K562 (cell line): ENCODE data around the gene APC2. TPM values are rescaled to one million over a fixed set of nuclear protein-coding genes. Genes with fewer than 3 reads are reported as not detected.

Experiments used
- ASH1L ChIP-seq: fragments of 450-650 bp; IDR thresholded peaks from 2 replicates; pipeline ENCODE4 v1.6.1; 2018; ENCODE audit warnings: borderline replicate concordance, mild to moderate bottlenecking, low read depth; ENCODE audit not compliant: partially characterized antibody
- CBFB ChIP-seq: sonication (generic); formaldehyde crosslinking; IDR thresholded peaks from 2 replicates; pipeline ENCODE4 v1.4.0; 2020; ENCODE audit warnings: mild to moderate bottlenecking, missing genetic modification reagents
- CXXC5 ChIP-seq: fragments of 250-450 bp; sonication (Bioruptor Pico); IDR thresholded peaks from 2 replicates; pipeline ENCODE4 v1.8.0; 2022; ENCODE audit warnings: inconsistent platforms, mild to moderate bottlenecking, moderate library complexity
- ETV6 ChIP-seq, 3 experiments: fragments of 150-350 bp in 1 of 3; sonication (generic) in 1 of 3; formaldehyde crosslinking in 1 of 3; IDR thresholded peaks; 2 replicates each; pipeline versions ENCODE4 v1.6.1 to v1.8.0; 2014 to 2022; ENCODE audit warnings: borderline replicate concordance in 2 of 3, low read depth in 2 of 3, antibody characterized with exemption in 1 of 3, low read length in 1 of 3, mild to moderate bottlenecking in 1 of 3, missing genetic modification reagents in 1 of 3
- HDAC1 ChIP-seq, 2 experiments: fragments of 450-650 bp; IDR thresholded peaks; 2 replicates each; pipeline ENCODE4 v1.6.1; 2016 to 2017; ENCODE audit warnings: inconsistent platforms in 1 of 2, mild to moderate bottlenecking in 1 of 2, moderate library complexity in 1 of 2
- ID3 ChIP-seq, 2 experiments: fragments of 250-450 bp in 1 of 2; fragments of 450-650 bp in 1 of 2; sonication (Bioruptor Pico) in 1 of 2; IDR thresholded peaks; 2 replicates each; pipeline versions ENCODE4 v1.6.1 to v1.8.0; 2016 to 2021; ENCODE audit warnings: mild to moderate bottlenecking in 2 of 2, moderate library complexity in 2 of 2, missing compliant biosample characterization in 1 of 2, missing genetic modification characterization in 1 of 2
- L3MBTL2 ChIP-seq: fragments of 450-650 bp; IDR thresholded peaks from 2 replicates; pipeline ENCODE4 v1.6.1; 2016; ENCODE audit warnings: mild to moderate bottlenecking, moderate library complexity
- MAZ ChIP-seq, 2 experiments: fragments of 450-650 bp in 1 of 2; sonication (generic) in 1 of 2; formaldehyde crosslinking; IDR thresholded peaks in 1 of 2; conservative IDR thresholded peaks in 1 of 2; 2 replicates each; pipeline versions ENCODE4 v1.4.0 to v1.5.0; 2020; ENCODE audit warnings: mild to moderate bottlenecking in 1 of 2, missing genetic modification reagents in 1 of 2
- MECOM ChIP-seq: fragments of 250-450 bp; sonication (Bioruptor Pico); IDR thresholded peaks from 2 replicates; pipeline ENCODE4 v1.8.0; 2022; ENCODE audit warnings: inconsistent platforms
- NCOA1 ChIP-seq: fragments of 450-650 bp; IDR thresholded peaks from 2 replicates; pipeline ENCODE4 v1.6.1; 2016; ENCODE audit warnings: low read depth
- PRPF4 ChIP-seq: fragments of 200-400 bp; formaldehyde crosslinking; IDR thresholded peaks from one replicate; pipeline ENCODE4 v1.6.1; 2017; ENCODE audit warnings: low read length, low read depth, mild to moderate bottlenecking; ENCODE audit not compliant: insufficient read depth, poor library complexity, severe bottlenecking
- SMARCB1 ChIP-seq: IDR thresholded peaks from 2 replicates; pipeline ENCODE4 v1.6.1; 2011; ENCODE audit warnings: improper control_type of control experiment, low read depth; ENCODE audit not compliant: insufficient read length
- SOX6 ChIP-seq: fragments of 450-650 bp; IDR thresholded peaks from 2 replicates; pipeline ENCODE4 v1.6.1; 2014; ENCODE audit warnings: mild to moderate bottlenecking
- ZBTB7A ChIP-seq: IDR thresholded peaks from 2 replicates; pipeline ENCODE4 v1.6.1; 2011; ENCODE audit warnings: low read depth, mild to moderate bottlenecking, low read length, moderate library complexity, borderline replicate concordance; ENCODE audit not compliant: control insufficient read depth
- ZNF124 ChIP-seq: sonication (generic); formaldehyde crosslinking; IDR thresholded peaks from 2 replicates; pipeline ENCODE4 v1.8.1; 2022; ENCODE audit warnings: missing genetic modification reagents
- ZNF224 ChIP-seq: sonication (generic); formaldehyde crosslinking; IDR thresholded peaks from 2 replicates; pipeline ENCODE4 v1.8.0; 2022; ENCODE audit warnings: mild to moderate bottlenecking, missing genetic modification reagents
- ZNF41 ChIP-seq: fragments of 250-450 bp; sonication (Bioruptor Pico); conservative IDR thresholded peaks from 2 replicates; pipeline ENCODE4 v1.4.0; 2020; ENCODE audit warnings: mild to moderate bottlenecking
- polyA plus RNA-seq, 8 experiments: library from polyadenylated mRNA; depleted of rRNA in 4 of 8; stranded (reverse) in 5 of 8; unstranded in 3 of 8; fragments of >200 nt; fragmentation: Nextera tagmentation in 2 of 8; fragmentation: Illumina TruSeq in 1 of 8; extraction: Ambion mirVana in 2 of 8; extraction: Trizol in 1 of 8; gene quantifications; 2 replicates each; pipeline versions ENCODE4 v1.2.1 to v1.2.3, GENCODE V29; 2011 to 2014; ENCODE audit warnings: inconsistent platforms in 1 of 8, missing spikeins in 1 of 8
- total RNA-seq, 7 experiments: library from RNA; depleted of rRNA in 6 of 7; stranded (reverse); fragments of >200 nt in 6 of 7; fragmentation: Illumina TruSeq in 2 of 7; extraction: Trizol in 2 of 7; gene quantifications; 2 replicates each; pipeline versions ENCODE4 v1.2.1 to v1.2.3, GENCODE V29; 2011 to 2021; ENCODE audit warnings: low replicate concordance in 1 of 7
- TF ChIP-seq, protein P1 (sequence below): sonication (generic); formaldehyde crosslinking; IDR thresholded peaks from 2 replicates; pipeline ENCODE4 v1.8.1; 2023; ENCODE audit warnings: mild to moderate bottlenecking, missing genetic modification reagents
- TF ChIP-seq, protein P2 (sequence below), 2 experiments: fragments of 450-650 bp; IDR thresholded peaks; 2 replicates each; pipeline ENCODE4 v1.6.1; 2018; ENCODE audit warnings: mild to moderate bottlenecking in 2 of 2, low read depth in 1 of 2; ENCODE audit not compliant: partially characterized antibody in 2 of 2

Gene APC2
- total and polyA plus RNA-seq, 9 of the 15 experiments (the other 6 are each of a cell fraction or from before 2014, with no cell fraction given): 0.01 to 0.40 (median 0.05) TPM; not detected in 3

DNA sequence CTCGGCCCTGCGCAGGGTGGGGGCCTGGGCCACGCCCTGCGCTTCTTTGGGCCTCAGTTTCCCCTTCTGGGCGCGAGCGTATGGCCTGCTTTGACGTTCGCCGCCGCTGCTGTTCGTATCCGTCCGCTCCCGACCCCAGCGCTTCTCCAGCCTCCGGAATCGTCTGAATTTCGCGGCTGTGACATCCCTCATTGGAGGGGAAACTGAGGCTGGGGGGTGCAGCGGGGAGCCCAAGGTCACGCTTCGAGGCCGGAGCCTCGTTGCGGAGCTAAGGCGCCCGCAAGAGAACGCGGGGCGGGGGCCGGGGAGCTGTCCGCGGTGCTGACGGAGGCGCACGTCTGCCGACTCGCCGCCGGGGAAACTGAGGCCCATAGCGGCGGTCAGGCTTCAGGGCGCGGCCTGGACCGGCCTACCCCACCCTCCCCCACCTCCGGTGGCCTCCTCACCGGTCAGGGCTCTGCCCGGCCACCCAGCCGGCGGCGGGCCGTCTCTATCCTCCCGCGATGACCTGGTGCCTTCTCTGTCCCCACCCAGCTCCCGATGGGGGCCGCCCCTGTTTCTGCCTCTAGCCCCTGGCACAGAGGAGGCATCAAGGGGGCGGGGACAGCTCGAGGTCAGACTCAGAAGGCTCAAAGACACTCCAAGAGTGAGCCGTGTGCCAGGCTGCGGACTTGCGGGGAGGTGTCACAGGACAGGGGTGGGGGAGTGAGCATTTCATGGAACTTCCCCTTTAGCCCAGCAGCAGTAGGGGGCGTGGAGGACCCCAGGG lies 3.0 kb upstream of the APC2 start (continued):
- TF ChIP-seq MAZ (CRISPR knock-in tag; conservative IDR thresholded peaks at IDR 0.05 in 1 of 2, IDR thresholded peaks at IDR 0.05 in 1 of 2) (peak; percentile 70 to 89), ZNF224 (0 out of 2 replicates have a peak, but pooled peaks have one; percentile 50), ZBTB7A (no peak), CXXC5 (CRISPR knock-in tag) (peak; percentile 51; the same call in 1 of the 2 replicates), ETV6 (IDR thresholded peaks at IDR 0.05; ENCODE audit: borderline replicate concordance in 1 of 2, low read depth in 2 of 2, low read length in 1 of 2) (no peak), ETV6 (CRISPR knock-in tag; IDR thresholded peaks at IDR 0.05; ENCODE audit: borderline replicate concordance) (0 out of 2 replicates have a peak, but pooled peaks have one; percentile 59), ZNF124 (0 out of 2 replicates have a peak, but pooled peaks have one; percentile 41), ID3 (CRISPR knock-in tag; IDR thresholded peaks at IDR 0.05) (no peak), ID3 (tag; IDR thresholded peaks at IDR 0.05) (peak; percentile 38; the same call in 1 of the 2 replicates), CBFB (0 out of 2 replicates have a peak, but pooled peaks have one; percentile 21), ASH1L (no peak), MECOM (CRISPR knock-in tag) (no peak), ZNF41 (no peak), SMARCB1 (peak; percentile 55), L3MBTL2 (peak; percentile 45; the same call in 1 of the 2 replicates), NCOA1 (0 out of 2 replicates have a peak, but pooled peaks have one; percentile 54), PRPF4 (no peak), HDAC1 (IDR thresholded peaks at IDR 0.05) (peak in 1 of 2 experiments; percentile 65; a peak in 2 of 4 replicates), SOX6 (no peak)
- TF ChIP-seq, protein P1, sequence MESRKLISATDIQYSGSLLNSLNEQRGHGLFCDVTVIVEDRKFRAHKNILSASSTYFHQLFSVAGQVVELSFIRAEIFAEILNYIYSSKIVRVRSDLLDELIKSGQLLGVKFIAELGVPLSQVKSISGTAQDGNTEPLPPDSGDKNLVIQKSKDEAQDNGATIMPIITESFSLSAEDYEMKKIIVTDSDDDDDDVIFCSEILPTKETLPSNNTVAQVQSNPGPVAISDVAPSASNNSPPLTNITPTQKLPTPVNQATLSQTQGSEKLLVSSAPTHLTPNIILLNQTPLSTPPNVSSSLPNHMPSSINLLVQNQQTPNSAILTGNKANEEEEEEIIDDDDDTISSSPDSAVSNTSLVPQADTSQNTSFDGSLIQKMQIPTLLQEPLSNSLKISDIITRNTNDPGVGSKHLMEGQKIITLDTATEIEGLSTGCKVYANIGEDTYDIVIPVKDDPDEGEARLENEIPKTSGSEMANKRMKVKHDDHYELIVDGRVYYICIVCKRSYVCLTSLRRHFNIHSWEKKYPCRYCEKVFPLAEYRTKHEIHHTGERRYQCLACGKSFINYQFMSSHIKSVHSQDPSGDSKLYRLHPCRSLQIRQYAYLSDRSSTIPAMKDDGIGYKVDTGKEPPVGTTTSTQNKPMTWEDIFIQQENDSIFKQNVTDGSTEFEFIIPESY: peak; percentile 31; the same call in 1 of the 2 replicates
- TF ChIP-seq, protein P2, sequence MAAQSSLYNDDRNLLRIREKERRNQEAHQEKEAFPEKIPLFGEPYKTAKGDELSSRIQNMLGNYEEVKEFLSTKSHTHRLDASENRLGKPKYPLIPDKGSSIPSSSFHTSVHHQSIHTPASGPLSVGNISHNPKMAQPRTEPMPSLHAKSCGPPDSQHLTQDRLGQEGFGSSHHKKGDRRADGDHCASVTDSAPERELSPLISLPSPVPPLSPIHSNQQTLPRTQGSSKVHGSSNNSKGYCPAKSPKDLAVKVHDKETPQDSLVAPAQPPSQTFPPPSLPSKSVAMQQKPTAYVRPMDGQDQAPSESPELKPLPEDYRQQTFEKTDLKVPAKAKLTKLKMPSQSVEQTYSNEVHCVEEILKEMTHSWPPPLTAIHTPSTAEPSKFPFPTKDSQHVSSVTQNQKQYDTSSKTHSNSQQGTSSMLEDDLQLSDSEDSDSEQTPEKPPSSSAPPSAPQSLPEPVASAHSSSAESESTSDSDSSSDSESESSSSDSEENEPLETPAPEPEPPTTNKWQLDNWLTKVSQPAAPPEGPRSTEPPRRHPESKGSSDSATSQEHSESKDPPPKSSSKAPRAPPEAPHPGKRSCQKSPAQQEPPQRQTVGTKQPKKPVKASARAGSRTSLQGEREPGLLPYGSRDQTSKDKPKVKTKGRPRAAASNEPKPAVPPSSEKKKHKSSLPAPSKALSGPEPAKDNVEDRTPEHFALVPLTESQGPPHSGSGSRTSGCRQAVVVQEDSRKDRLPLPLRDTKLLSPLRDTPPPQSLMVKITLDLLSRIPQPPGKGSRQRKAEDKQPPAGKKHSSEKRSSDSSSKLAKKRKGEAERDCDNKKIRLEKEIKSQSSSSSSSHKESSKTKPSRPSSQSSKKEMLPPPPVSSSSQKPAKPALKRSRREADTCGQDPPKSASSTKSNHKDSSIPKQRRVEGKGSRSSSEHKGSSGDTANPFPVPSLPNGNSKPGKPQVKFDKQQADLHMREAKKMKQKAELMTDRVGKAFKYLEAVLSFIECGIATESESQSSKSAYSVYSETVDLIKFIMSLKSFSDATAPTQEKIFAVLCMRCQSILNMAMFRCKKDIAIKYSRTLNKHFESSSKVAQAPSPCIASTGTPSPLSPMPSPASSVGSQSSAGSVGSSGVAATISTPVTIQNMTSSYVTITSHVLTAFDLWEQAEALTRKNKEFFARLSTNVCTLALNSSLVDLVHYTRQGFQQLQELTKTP (IDR thresholded peaks at IDR 0.05; ENCODE audit: low read depth in 1 of 2, partially characterized antibody in 2 of 2): peak in 1 of 2 experiments; percentile 64
